Keratinocyte (primary cell): ENCODE results near the gene PIM3. TPM values are rescaled to one million over a fixed set of nuclear protein-coding genes. Genes with fewer than 3 reads are reported as not detected.

Source experiments
- DNase-seq: peaks from one replicate; pipeline ENCODE4 v3.0.0-alpha.2; 2011; ENCODE audit warnings: low read depth, missing footprints, low spot score
- FAIRE-seq: peaks from 2 replicates; lab custom pipeline; 2011; peaks lifted over from hg19 to GRCh38; lab: Jason Lieb, UNC
- H2AFZ ChIP-seq: 2 replicates; pipeline ENCODE4 v1.6.0; 2012; ENCODE audit warnings: low read length, control low read depth, inconsistent platforms; ENCODE audit not compliant: control insufficient read depth
- H3K27ac ChIP-seq: 2 replicates; pipeline ENCODE4 v1.5.1; 2011; ENCODE audit warnings: low read length; ENCODE audit not compliant: control insufficient read depth, insufficient read depth
- H3K27me3 ChIP-seq: 3 replicates; pipeline ENCODE4 v1.6.0; 2011; ENCODE audit warnings: low read length; ENCODE audit not compliant: control insufficient read depth, insufficient read depth; ENCODE audit errors: extremely low read depth
- H3K36me3 ChIP-seq, 2 experiments: 2 replicates in 1 of 2; 3 replicates in 1 of 2; pipeline ENCODE4 v1.5.1; 2011; ENCODE audit warnings: low read length in 2 of 2, mild to moderate bottlenecking in 1 of 2; ENCODE audit not compliant: control insufficient read depth in 2 of 2, insufficient read depth in 2 of 2; ENCODE audit errors: extremely low read depth in 1 of 2
- H3K4me1 ChIP-seq: 3 replicates; pipeline ENCODE4 v1.5.1; 2011; ENCODE audit warnings: low read length; ENCODE audit not compliant: control insufficient read depth, insufficient read depth; ENCODE audit errors: extremely low read depth
- H3K4me2 ChIP-seq: 3 replicates; pipeline ENCODE4 v1.6.0; 2011; ENCODE audit warnings: low read depth, low read length; ENCODE audit not compliant: control insufficient read depth, insufficient read depth; ENCODE audit errors: extremely low read depth
- H3K4me3 ChIP-seq, 3 experiments: fragments of 200-600 bp in 1 of 3; sonication (generic) in 1 of 3; 2 replicates in 2 of 3; 3 replicates in 1 of 3; pipeline ENCODE4 v1.5.1; 2011 to 2016; ENCODE audit warnings: low read length in 3 of 3, mild to moderate bottlenecking in 3 of 3, control low read depth in 2 of 3, inconsistent platforms in 1 of 3, low read depth in 1 of 3, mixed read lengths in 1 of 3, mixed run types in 1 of 3, moderate library complexity in 1 of 3; ENCODE audit not compliant: control insufficient read depth in 2 of 3, insufficient read depth in 2 of 3; ENCODE audit errors: extremely low read depth in 1 of 3
- H3K79me2 ChIP-seq: 2 replicates; pipeline ENCODE4 v1.6.0; 2012; ENCODE audit warnings: low read length; ENCODE audit not compliant: control insufficient read depth, insufficient read depth
- H3K9ac ChIP-seq: 3 replicates; pipeline ENCODE4 v1.6.0; 2011; ENCODE audit warnings: low read length; ENCODE audit not compliant: control insufficient read depth, insufficient read depth; ENCODE audit errors: extremely low read depth
- H3K9me1 ChIP-seq: 3 replicates; pipeline ENCODE4 v1.6.0; 2011; ENCODE audit warnings: low read length; ENCODE audit not compliant: control insufficient read depth, insufficient read depth; ENCODE audit errors: extremely low read depth
- H3K9me3 ChIP-seq: 2 replicates; pipeline ENCODE4 v1.5.1; 2012; ENCODE audit warnings: low read depth, low read length; ENCODE audit not compliant: control insufficient read depth
- H4K20me1 ChIP-seq: 3 replicates; pipeline ENCODE4 v1.6.0; 2011; ENCODE audit warnings: low read length; ENCODE audit not compliant: control insufficient read depth, insufficient read depth; ENCODE audit errors: extremely low read depth
- EZH2 ChIP-seq: IDR thresholded peaks from one replicate; pipeline ENCODE4 v1.6.1; 2012; ENCODE audit warnings: inconsistent platforms, mild to moderate bottlenecking, low read length, moderate library complexity
- dilution Hi-C: fragments of 300-500 bp; cut with MboI; formaldehyde crosslinking; loops from one replicate; pipeline ENCODE4 v1.7.0; 2020; ENCODE audit warnings: low sequenced_read_pairs; ENCODE audit not compliant: extremely low pct_ligation_motif_present
- polyA plus RNA-seq, 5 experiments: library from polyadenylated mRNA; depleted of rRNA in 3 of 5; stranded (reverse) in 3 of 5; stranded (forward) in 1 of 5; unstranded in 1 of 5; fragments of >200 nt; gene quantifications; 1 replicate in 1 of 5; 2 replicates in 3 of 5; 3 replicates in 1 of 5; pipeline versions ENCODE4 v1.2.1 to v1.2.3, GENCODE V29; 2011 to 2012; ENCODE audit warnings: missing spikeins in 2 of 5, low read depth in 1 of 5, low replicate concordance in 1 of 5
- TF ChIP-seq, protein P1 (sequence below), 3 experiments: IDR thresholded peaks in 1 of 3; conservative IDR thresholded peaks in 1 of 3; optimal IDR thresholded peaks in 1 of 3; 2 replicates in 2 of 3; 3 replicates in 1 of 3; pipeline versions ENCODE3 to v1.5.1; 2011; ENCODE audit warnings: low read length in 3 of 3, mild to moderate bottlenecking in 3 of 3, moderate library complexity in 2 of 3, control low read depth in 1 of 3, inconsistent platforms in 1 of 3; ENCODE audit not compliant: insufficient read depth in 2 of 3; ENCODE audit errors: extremely low read depth in 1 of 3

PIM3 gene
- polyA plus RNA-seq, 1 donor (not counting 4 experiments of a cell fraction or from before 2014, with no cell fraction given) = 3.4 TPM

DNA sequence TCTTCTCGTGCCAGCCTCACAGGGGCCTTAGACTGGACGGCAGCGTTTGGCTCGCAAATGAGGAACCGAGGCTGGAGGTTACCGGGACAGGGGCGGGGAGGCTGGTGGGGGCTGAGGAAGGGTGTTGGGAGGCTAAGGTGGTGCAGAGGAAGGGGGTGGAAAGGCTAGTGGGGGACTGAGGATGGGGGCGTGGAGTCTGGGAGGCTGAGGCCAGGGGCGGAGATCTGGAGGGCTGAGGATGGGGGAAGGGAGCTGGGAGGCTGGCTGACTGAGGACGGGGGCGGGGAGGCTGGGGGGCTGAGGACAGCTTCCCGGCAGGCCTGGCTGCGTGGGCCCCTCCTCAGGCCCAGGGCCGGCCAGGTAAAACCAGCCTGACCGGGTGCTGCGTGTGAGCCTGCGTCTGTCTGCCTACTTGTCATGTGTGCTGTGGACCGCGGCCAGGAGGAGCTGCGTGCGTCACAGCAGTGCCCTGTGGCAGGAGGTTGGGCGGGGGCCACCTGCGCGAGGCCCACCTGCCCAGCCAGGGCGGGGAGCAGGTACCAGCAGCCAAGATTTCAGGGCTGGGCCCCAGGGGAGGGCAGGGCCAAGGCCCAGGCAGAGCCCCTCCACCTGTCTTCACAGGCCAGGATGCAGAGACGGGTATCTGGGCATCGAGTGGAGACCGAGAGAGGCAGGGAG, 9.4 kb upstream of the PIM3 start:
- Histone ChIP-seq H3K4me3 (no peak overlapping the region), H3K36me3 (no peaks in the 10 kb centered on the region), H3K9me3 (no peaks in the 10 kb centered on the region), H3K4me2 (peak overlapping the region; percentile 35), H3K27ac (peak overlapping the region; percentile 69), H4K20me1 (no peaks in the 10 kb centered on the region), H3K79me2 (no peaks in the 10 kb centered on the region), H3K27me3 (no peaks in the 10 kb centered on the region), H3K9ac (peak overlapping the region; percentile 72), H2AFZ (peak overlapping the region; percentile 30), H3K4me1 (peaks cover 37% of the 10 kb centered on the region), H3K9me1 (no peaks in the 10 kb centered on the region)
- dilution Hi-C loops = no loop called here
- FAIRE-seq = peak; percentile 64
- TF ChIP-seq EZH2 = no peak
- TF ChIP-seq, protein P1, sequence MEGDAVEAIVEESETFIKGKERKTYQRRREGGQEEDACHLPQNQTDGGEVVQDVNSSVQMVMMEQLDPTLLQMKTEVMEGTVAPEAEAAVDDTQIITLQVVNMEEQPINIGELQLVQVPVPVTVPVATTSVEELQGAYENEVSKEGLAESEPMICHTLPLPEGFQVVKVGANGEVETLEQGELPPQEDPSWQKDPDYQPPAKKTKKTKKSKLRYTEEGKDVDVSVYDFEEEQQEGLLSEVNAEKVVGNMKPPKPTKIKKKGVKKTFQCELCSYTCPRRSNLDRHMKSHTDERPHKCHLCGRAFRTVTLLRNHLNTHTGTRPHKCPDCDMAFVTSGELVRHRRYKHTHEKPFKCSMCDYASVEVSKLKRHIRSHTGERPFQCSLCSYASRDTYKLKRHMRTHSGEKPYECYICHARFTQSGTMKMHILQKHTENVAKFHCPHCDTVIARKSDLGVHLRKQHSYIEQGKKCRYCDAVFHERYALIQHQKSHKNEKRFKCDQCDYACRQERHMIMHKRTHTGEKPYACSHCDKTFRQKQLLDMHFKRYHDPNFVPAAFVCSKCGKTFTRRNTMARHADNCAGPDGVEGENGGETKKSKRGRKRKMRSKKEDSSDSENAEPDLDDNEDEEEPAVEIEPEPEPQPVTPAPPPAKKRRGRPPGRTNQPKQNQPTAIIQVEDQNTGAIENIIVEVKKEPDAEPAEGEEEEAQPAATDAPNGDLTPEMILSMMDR (optimal IDR thresholded peaks at IDR 0.05 in 1 of 3, IDR thresholded peaks at IDR 0.05 in 1 of 3, conservative IDR thresholded peaks at IDR 0.05 in 1 of 3; ENCODE audit: extremely low read depth in 1 of 3, insufficient read depth in 2 of 3, low read length in 3 of 3) = no peak
- no peak for DNase-seq

DNA sequence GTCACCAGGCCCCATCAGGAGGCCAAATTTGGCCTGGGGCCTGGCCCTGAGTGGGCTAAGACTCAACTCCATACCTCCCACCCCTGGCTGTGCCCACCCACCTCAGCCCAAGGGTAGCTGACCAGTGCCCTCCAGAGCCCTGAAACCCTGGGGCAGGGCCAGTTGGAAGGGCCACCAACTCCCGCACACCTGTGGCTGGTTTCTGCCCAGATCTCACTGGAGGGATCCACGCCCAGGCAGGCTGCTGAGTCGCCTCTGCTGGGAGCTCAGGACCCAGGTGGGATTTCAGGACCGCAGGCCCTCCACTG, 8.9 kb upstream of the PIM3 start:
- no peak for FAIRE-seq
- DNase-seq = no peak
- dilution Hi-C loops = no loop called here
- no peaks in the 10 kb centered on the region for H3K27me3 ChIP-seq
- H3K27ac ChIP-seq = peak overlapping the region; percentile 69
- peaks cover 34% of the 10 kb centered on the region for H3K4me1 ChIP-seq
- H3K36me3 ChIP-seq = no peaks in the 10 kb centered on the region
- H3K9me1 ChIP-seq = no peaks in the 10 kb centered on the region
- no peaks in the 10 kb centered on the region for H3K9me3 ChIP-seq
- no peak overlapping the region for H3K4me3 ChIP-seq
- H3K4me2 ChIP-seq = peak overlapping the region; percentile 35
- peak overlapping the region; percentile 8 for H2AFZ ChIP-seq
- H3K79me2 ChIP-seq = no peaks in the 10 kb centered on the region
- TF ChIP-seq EZH2 = no peak
- TF ChIP-seq, protein P1 (optimal IDR thresholded peaks at IDR 0.05 in 1 of 3, IDR thresholded peaks at IDR 0.05 in 1 of 3, conservative IDR thresholded peaks at IDR 0.05 in 1 of 3; ENCODE audit: extremely low read depth in 1 of 3, insufficient read depth in 2 of 3, low read length in 3 of 3) = no peak
- H3K9ac ChIP-seq = peak overlapping the region; percentile 72
- H4K20me1 ChIP-seq = no peaks in the 10 kb centered on the region
